Suprapubic skin (tissue), 4 donors: ENCODE results near the gene STARD3NL.
"Not testable (repeated sequence)": the region's sequence is repeated elsewhere in the genome, so short reads cannot be mapped to it uniquely, and the experiment has no call there.

ENCODE experiments used
- CTCF ChIP-seq, 2 donors: fragments of 200-600 bp in 1 of 2; fragments of 450-650 bp in 1 of 2; sonication (generic) in 1 of 2; IDR thresholded peaks; one replicate each; pipeline ENCODE4 v1.5.1; 2016 to 2019; ENCODE audit warnings: antibody characterized with exemption in 2 of 2, mild to moderate bottlenecking in 1 of 2, moderate library complexity in 1 of 2
- POLR2A ChIP-seq, 2 donors: fragments of 450-650 bp; IDR thresholded peaks; one replicate each; pipeline ENCODE4 v1.6.1; 2017; ENCODE audit warnings: antibody characterized with exemption in 2 of 2, mild to moderate bottlenecking in 2 of 2, moderate library complexity in 2 of 2
- POLR2AphosphoS5 ChIP-seq, 3 donors: sonication (generic); formaldehyde crosslinking; IDR thresholded peaks; one replicate each; pipeline ENCODE4 v1.6.1; 2017; ENCODE audit warnings: antibody characterized with exemption in 3 of 3

- TF ChIP-seq CTCF, POLR2A, POLR2AphosphoS5 (IDR thresholded peaks at IDR 0.05): not testable (repeated sequence)
These were observed 87.9 kb downstream of the STARD3NL start for GRCh38 chr7:38265958-38266357.
